ENCODE measurements around the gene NADSYN1. TPM values are rescaled to one million over a fixed set of nuclear protein-coding genes. Genes with fewer than 3 reads are reported as not detected.

NADSYN1 gene
- total RNA-seq, 1 experiment from 2014 or later: 58.2 TPM

DNA sequence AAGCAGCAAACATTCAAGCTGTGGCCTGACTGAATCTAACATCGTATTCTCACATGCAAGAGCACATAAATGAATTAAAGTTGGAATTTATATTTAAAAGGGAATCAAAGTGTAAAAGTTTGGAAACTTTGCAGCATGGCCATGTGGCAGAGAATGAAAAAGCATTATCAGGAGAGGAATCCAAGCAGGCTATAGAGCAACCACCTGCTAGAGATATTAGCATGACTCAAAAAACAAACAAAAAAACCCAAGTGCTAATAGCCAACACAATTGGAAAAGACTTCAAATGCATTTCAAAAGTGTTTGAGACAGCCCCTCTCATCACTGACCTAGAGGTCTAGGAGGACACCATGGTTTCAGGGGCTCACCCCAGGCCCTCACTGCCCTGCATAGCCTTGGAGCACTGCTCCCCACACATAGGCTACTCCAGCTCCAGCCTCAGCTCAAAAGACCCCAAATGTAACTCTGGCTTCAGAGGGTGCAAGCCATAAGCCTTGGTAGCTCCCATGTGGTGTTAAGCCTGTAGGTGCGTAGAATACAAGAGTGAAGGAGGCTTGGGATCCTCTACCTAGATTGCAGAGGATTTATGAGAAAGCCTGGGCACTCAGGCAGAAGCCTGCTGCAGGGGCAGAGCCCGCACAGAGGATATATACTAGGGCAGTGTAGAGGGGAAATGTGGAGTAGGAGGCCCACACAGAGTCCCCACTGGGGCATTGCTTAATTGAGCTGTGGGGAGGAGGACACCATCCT lies 72.4 kb downstream of the NADSYN1 start:
- H3K9ac ChIP-seq (ENCODE audit: low read length): no peak overlapping the region
- no peak overlapping the region for H2AFZ ChIP-seq (ENCODE audit: low read depth, low read length, poor library complexity, severe bottlenecking)
- H3K4me2 ChIP-seq (ENCODE audit: low read length): no peak overlapping the region
- no peaks in the 10 kb centered on the region for H3K4me1 ChIP-seq (ENCODE audit: control insufficient read depth in 1 of 2, insufficient read depth in 2 of 2, low read length in 2 of 2)
- no peak for ATAC-seq
- no peak for DNase-seq (ENCODE audit: low read depth, low spot score)
- ChIA-PET CTCF (no interaction called here), POLR2A (no interaction called here), RAD21 (ENCODE audit: low non-redundant PET in 1 of 2, low total read pairs in 2 of 2, uncharacterized antibody in 2 of 2, unreplicated experiment in 2 of 2) (no interaction called here)
- BruUV-seq (replicated peaks): no TSS peak
- H3K9me2 ChIP-seq (ENCODE audit: insufficient read depth): no peaks in the 10 kb centered on the region
- no peak overlapping the region for H3K27ac ChIP-seq (ENCODE audit: low read depth, low read length)
- no peaks in the 10 kb centered on the region for H4K20me1 ChIP-seq (ENCODE audit: insufficient read depth)
- no peaks in the 10 kb centered on the region for H3K36me3 ChIP-seq (ENCODE audit: control insufficient read depth in 1 of 2, insufficient read depth in 2 of 2, low read length in 2 of 2)
- no peak overlapping the region for H3K4me3 ChIP-seq (replicated peaks in 1 of 2; ENCODE audit: low read depth in 1 of 2, low read length in 2 of 2)
- no peaks in the 10 kb centered on the region for H3K79me2 ChIP-seq (ENCODE audit: insufficient read depth, low read length)
- no peaks in the 10 kb centered on the region for H3K27me3 ChIP-seq (ENCODE audit: insufficient read depth, low read length)
- intact Hi-C loops (cut with micrococcal nuclease): no loop called here
- H3K9me3 ChIP-seq (ENCODE audit: control insufficient read depth in 1 of 2, insufficient read depth in 1 of 2, low read depth in 1 of 2, low read length in 2 of 2): no peaks in the 10 kb centered on the region
- TF ChIP-seq POLR2A (IDR thresholded peaks at IDR 0.05; ENCODE audit: borderline replicate concordance, extremely low read depth, insufficient read depth, insufficient read length): no peak
- TF ChIP-seq ELF1 (IDR thresholded peaks at IDR 0.05; ENCODE audit: borderline replicate concordance, low read depth): no peak

DNA sequence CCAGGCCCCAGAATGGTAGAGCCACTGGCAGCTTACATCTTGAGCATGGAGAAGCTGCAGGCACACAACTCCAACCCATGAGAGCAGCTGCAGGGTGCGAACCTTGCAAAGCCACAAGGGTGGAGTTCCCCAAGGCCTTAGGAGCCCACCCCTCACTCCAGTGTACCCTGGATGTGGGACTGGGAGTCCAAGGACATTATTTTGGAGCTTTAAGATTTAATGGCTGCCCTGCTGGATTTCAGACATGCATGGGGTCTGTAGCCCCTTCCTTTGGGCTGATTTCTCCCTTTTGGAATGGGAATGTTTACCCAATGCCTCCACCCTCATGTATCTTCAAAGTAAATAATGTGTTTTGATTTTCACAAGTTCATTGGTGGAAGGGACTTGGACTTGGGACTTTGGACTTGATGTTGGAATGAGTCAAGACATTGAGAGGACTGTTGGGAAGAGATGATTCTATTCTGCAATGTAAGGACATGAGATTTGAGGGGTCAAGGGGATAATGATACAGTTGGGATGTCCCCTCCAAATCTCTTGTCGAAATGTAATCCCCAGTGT lies 73.0 kb downstream of the NADSYN1 start:
- Histone ChIP-seq H3K4me3 (replicated peaks in 1 of 2; ENCODE audit: low read depth in 1 of 2, low read length in 2 of 2) (no peak overlapping the region), H2AFZ (ENCODE audit: low read depth, low read length, poor library complexity, severe bottlenecking) (no peak overlapping the region), H3K4me2 (ENCODE audit: low read length) (no peak overlapping the region), H3K4me1 (ENCODE audit: control insufficient read depth in 1 of 2, insufficient read depth in 2 of 2, low read length in 2 of 2) (no peaks in the 10 kb centered on the region), H3K9me3 (ENCODE audit: control insufficient read depth in 1 of 2, insufficient read depth in 1 of 2, low read depth in 1 of 2, low read length in 2 of 2) (no peaks in the 10 kb centered on the region), H3K27ac (ENCODE audit: low read depth, low read length) (no peak overlapping the region), H3K79me2 (ENCODE audit: insufficient read depth, low read length) (no peaks in the 10 kb centered on the region), H4K20me1 (ENCODE audit: insufficient read depth) (no peaks in the 10 kb centered on the region), H3K9me2 (ENCODE audit: insufficient read depth) (no peaks in the 10 kb centered on the region), H3K9ac (ENCODE audit: low read length) (no peak overlapping the region), H3K36me3 (ENCODE audit: control insufficient read depth in 1 of 2, insufficient read depth in 2 of 2, low read length in 2 of 2) (no peaks in the 10 kb centered on the region), H3K27me3 (ENCODE audit: insufficient read depth, low read length) (no peaks in the 10 kb centered on the region)
- ChIA-PET RAD21 (ENCODE audit: low non-redundant PET in 1 of 2, low total read pairs in 2 of 2, uncharacterized antibody in 2 of 2, unreplicated experiment in 2 of 2) (no interaction called here), POLR2A (no interaction called here), CTCF (no interaction called here)
- BruUV-seq (replicated peaks): no TSS peak
- no peak for TF ChIP-seq SP1 (IDR thresholded peaks at IDR 0.05; ENCODE audit: low read depth)
- TF ChIP-seq ELF1 (IDR thresholded peaks at IDR 0.05; ENCODE audit: borderline replicate concordance, low read depth): no peak
- no peak for TF ChIP-seq EGR1 (IDR thresholded peaks at IDR 0.05; ENCODE audit: low read depth)
- no peak for TF ChIP-seq CEBPB (IDR thresholded peaks at IDR 0.05; ENCODE audit: low read depth)
- no peak for TF ChIP-seq SIN3A (IDR thresholded peaks at IDR 0.05; ENCODE audit: low read depth)
- no peak for TF ChIP-seq YY1 (IDR thresholded peaks at IDR 0.05; ENCODE audit: extremely low read depth, insufficient replicate concordance, low read depth, low read length)
- TF ChIP-seq, protein P1, sequence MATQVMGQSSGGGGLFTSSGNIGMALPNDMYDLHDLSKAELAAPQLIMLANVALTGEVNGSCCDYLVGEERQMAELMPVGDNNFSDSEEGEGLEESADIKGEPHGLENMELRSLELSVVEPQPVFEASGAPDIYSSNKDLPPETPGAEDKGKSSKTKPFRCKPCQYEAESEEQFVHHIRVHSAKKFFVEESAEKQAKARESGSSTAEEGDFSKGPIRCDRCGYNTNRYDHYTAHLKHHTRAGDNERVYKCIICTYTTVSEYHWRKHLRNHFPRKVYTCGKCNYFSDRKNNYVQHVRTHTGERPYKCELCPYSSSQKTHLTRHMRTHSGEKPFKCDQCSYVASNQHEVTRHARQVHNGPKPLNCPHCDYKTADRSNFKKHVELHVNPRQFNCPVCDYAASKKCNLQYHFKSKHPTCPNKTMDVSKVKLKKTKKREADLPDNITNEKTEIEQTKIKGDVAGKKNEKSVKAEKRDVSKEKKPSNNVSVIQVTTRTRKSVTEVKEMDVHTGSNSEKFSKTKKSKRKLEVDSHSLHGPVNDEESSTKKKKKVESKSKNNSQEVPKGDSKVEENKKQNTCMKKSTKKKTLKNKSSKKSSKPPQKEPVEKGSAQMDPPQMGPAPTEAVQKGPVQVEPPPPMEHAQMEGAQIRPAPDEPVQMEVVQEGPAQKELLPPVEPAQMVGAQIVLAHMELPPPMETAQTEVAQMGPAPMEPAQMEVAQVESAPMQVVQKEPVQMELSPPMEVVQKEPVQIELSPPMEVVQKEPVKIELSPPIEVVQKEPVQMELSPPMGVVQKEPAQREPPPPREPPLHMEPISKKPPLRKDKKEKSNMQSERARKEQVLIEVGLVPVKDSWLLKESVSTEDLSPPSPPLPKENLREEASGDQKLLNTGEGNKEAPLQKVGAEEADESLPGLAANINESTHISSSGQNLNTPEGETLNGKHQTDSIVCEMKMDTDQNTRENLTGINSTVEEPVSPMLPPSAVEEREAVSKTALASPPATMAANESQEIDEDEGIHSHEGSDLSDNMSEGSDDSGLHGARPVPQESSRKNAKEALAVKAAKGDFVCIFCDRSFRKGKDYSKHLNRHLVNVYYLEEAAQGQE (IDR thresholded peaks at IDR 0.05; ENCODE audit: low read depth): no peak
- TF ChIP-seq ZFX (IDR thresholded peaks at IDR 0.05): no peak
- TF ChIP-seq, protein P2, sequence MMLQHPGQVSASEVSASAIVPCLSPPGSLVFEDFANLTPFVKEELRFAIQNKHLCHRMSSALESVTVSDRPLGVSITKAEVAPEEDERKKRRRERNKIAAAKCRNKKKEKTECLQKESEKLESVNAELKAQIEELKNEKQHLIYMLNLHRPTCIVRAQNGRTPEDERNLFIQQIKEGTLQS (IDR thresholded peaks at IDR 0.05): no peak
- TF ChIP-seq, protein P3, sequence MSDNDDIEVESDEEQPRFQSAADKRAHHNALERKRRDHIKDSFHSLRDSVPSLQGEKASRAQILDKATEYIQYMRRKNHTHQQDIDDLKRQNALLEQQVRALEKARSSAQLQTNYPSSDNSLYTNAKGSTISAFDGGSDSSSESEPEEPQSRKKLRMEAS (IDR thresholded peaks at IDR 0.05): no peak
- no peak for TF ChIP-seq ZBTB33 (IDR thresholded peaks at IDR 0.05; ENCODE audit: extremely low read depth, insufficient replicate concordance, low read length)
- TF ChIP-seq CBX3 (IDR thresholded peaks at IDR 0.05; ENCODE audit: low read depth): no peak
- TF ChIP-seq FOSL1 (IDR thresholded peaks at IDR 0.05; ENCODE audit: low read depth): no peak
- no peak for TF ChIP-seq EZH2phosphoT487 (IDR thresholded peaks at IDR 0.05; ENCODE audit: borderline replicate concordance)
- DNase-seq (ENCODE audit: low read depth, low spot score) (no peak), ATAC-seq (no peak)
- intact Hi-C loops (cut with micrococcal nuclease): no loop called here

Data from HCT116 (cell line).